Transverse colon (tissue), 4 donors: ENCODE data around the gene STX10.

Experiments
- EP300 ChIP-seq: sonication (generic); formaldehyde crosslinking; IDR thresholded peaks from one replicate; pipeline ENCODE4 v1.6.1; 2017; ENCODE audit warnings: antibody characterized with exemption, low read depth
- POLR2A ChIP-seq: fragments of 450-650 bp; IDR thresholded peaks from one replicate; pipeline ENCODE4 v1.6.1; 2016; ENCODE audit warnings: antibody characterized with exemption, mild to moderate bottlenecking, moderate library complexity
- POLR2AphosphoS5 ChIP-seq, 3 donors: sonication (generic); formaldehyde crosslinking; IDR thresholded peaks; one replicate each; pipeline ENCODE4 v1.6.1; 2016; ENCODE audit warnings: antibody characterized with exemption in 3 of 3
- TF ChIP-seq, protein P1 (sequence below), 5 experiments: fragments of 200-600 bp in 3 of 5; fragments of 450-650 bp in 2 of 5; sonication (generic) in 3 of 5; IDR thresholded peaks; 1 replicate in 2 of 5; 2 replicates in 3 of 5; pipeline ENCODE4 v1.5.1; 2016 to 2017; ENCODE audit warnings: antibody characterized with exemption in 5 of 5, inconsistent platforms in 3 of 5, mild to moderate bottlenecking in 2 of 5, moderate library complexity in 1 of 5

DNA sequence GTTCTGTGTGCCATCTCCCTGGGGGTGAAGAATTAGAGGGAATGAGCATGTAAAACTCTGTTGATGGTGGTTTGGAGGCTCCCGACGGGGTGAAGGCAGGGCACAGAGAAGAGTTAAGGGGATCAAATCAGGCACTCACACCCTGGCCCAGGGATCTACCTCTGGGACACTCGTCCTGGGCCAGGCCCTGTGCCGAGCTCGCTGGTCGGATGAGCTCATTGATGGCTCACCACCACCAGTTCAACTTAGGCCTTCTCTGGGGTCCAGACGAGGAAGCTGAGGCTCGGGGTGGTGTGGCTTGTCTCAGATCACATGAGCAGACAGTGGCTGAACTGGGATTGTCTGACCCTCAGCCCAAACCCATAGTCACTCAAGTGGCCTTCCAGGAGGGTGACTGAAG is 30.5 kb downstream of the STX10 start:
- TF ChIP-seq, protein P1, sequence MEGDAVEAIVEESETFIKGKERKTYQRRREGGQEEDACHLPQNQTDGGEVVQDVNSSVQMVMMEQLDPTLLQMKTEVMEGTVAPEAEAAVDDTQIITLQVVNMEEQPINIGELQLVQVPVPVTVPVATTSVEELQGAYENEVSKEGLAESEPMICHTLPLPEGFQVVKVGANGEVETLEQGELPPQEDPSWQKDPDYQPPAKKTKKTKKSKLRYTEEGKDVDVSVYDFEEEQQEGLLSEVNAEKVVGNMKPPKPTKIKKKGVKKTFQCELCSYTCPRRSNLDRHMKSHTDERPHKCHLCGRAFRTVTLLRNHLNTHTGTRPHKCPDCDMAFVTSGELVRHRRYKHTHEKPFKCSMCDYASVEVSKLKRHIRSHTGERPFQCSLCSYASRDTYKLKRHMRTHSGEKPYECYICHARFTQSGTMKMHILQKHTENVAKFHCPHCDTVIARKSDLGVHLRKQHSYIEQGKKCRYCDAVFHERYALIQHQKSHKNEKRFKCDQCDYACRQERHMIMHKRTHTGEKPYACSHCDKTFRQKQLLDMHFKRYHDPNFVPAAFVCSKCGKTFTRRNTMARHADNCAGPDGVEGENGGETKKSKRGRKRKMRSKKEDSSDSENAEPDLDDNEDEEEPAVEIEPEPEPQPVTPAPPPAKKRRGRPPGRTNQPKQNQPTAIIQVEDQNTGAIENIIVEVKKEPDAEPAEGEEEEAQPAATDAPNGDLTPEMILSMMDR (IDR thresholded peaks at IDR 0.05), result no peak
- TF ChIP-seq POLR2A (no peak), POLR2AphosphoS5 (IDR thresholded peaks at IDR 0.05) (no peak), EP300 (no peak)
